Adrenal gland (tissue), 5 donors: ENCODE data around the gene GNPDA1.

Experiments
- CTCF ChIP-seq, 6 experiments: fragments of 450-650 bp in 4 of 6; fragments of 200-600 bp in 2 of 6; sonication (generic) in 1 of 6; IDR thresholded peaks; 1 replicate in 5 of 6; 2 replicates in 1 of 6; pipeline versions ENCODE4 v1.5.1 to v1.8.0; 2016 to 2021; ENCODE audit warnings: antibody characterized with exemption in 6 of 6, mild to moderate bottlenecking in 2 of 6, moderate library complexity in 1 of 6
- POLR2A ChIP-seq, 2 donors: fragments of 450-650 bp; IDR thresholded peaks; one replicate each; pipeline ENCODE4 v1.6.1; 2017; ENCODE audit warnings: antibody characterized with exemption in 2 of 2, mild to moderate bottlenecking in 2 of 2, moderate library complexity in 1 of 2
- donor health status: DM: no; HTN: no; CAD: no.

GRCh38 chr5:142055301-142055700 lies 42.5 kb upstream of the GNPDA1 start:
- TF ChIP-seq CTCF (IDR thresholded peaks at IDR 0.05) (no peak), POLR2A (IDR thresholded peaks at IDR 0.05) (no peak)
